GM18505 (cell line): ENCODE results near the gene PTF1A.

ENCODE experiments used
- ATAC-seq: cut with Tn5 transposase; IDR thresholded peaks from one replicate; pipeline ENCODE4 v1.9.1; 2021; ENCODE audit not compliant: unreplicated experiment
- POLR2A ChIP-seq: IDR thresholded peaks from 4 replicates; pipeline ENCODE4 v1.6.1; 2011; ENCODE audit warnings: borderline replicate concordance; ENCODE audit not compliant: insufficient read depth, insufficient read length; ENCODE audit errors: extremely low read depth

PTF1A gene

GRCh38 chr10:23191764-23192711 is at the start of gene PTF1A:
TSS of gene PTF1A (plus strand) at chr10:23192312. CDS start at chr10:23192531, 219 bp downstream.
- no peak for TF ChIP-seq POLR2A
- ATAC-seq, result no peak

- no peak for ATAC-seq
- TF ChIP-seq POLR2A, result no peak
Measured at GRCh38 chr10:23146258-23146657, 45.9 kb upstream of the PTF1A start.

GRCh38 chr10:23147035-23147434 is 45.1 kb upstream of the PTF1A start:
- ATAC-seq, result no peak
- no peak for TF ChIP-seq POLR2A

- ATAC-seq, result no peak
- no peak for TF ChIP-seq POLR2A
Measured at GRCh38 chr10:23148214-23148613, 43.9 kb upstream of the PTF1A start.

GRCh38 chr10:23150091-23150490 is 42.0 kb upstream of the PTF1A start:
- TF ChIP-seq POLR2A, result no peak
- no peak for ATAC-seq

GRCh38 chr10:23150610-23151009 is 41.5 kb upstream of the PTF1A start:
- no peak for TF ChIP-seq POLR2A

GRCh38 chr10:23151071-23151470 is 41.0 kb upstream of the PTF1A start:
- no peak for ATAC-seq
- TF ChIP-seq POLR2A, result no peak

More at GRCh38 chr10:23150610-23151009, 41.5 kb upstream of the PTF1A start:
- no peak for ATAC-seq

GRCh38 chr10:23155169-23155568 is 36.9 kb upstream of the PTF1A start:
- no peak for ATAC-seq
- TF ChIP-seq POLR2A, result no peak

- no peak for ATAC-seq
- no peak for TF ChIP-seq POLR2A
Measured at GRCh38 chr10:23156447-23157150, 35.5 kb upstream of the PTF1A start.

- ATAC-seq, result no peak
- TF ChIP-seq POLR2A, result no peak
Measured at GRCh38 chr10:23157239-23157681, 34.9 kb upstream of the PTF1A start.

- ATAC-seq, result peak; percentile 63
- TF ChIP-seq POLR2A, result no peak
Measured at GRCh38 chr10:23157691-23158369, 34.3 kb upstream of the PTF1A start.

- peak; percentile 58 for ATAC-seq
- no peak for TF ChIP-seq POLR2A
Measured at GRCh38 chr10:23158370-23158769, 33.7 kb upstream of the PTF1A start.

- TF ChIP-seq POLR2A, result no peak
- no peak for ATAC-seq
Measured at GRCh38 chr10:23171232-23171876, 20.8 kb upstream of the PTF1A start.

GRCh38 chr10:23172429-23173213 is 19.5 kb upstream of the PTF1A start:
- no peak for ATAC-seq
- no peak for TF ChIP-seq POLR2A
